Activated T-helper 1 cell treated with anti-CD3 and anti-CD28 coated beads, Interleukin-12 subunit alpha, Interleukin-12 subunit beta, Interleukin-2, Interleukin-4 antibody, amounts not matched to agents 30 ng/mL and 10 ng/mL and 1 ng/mL, durations not matched to agents 14 hours and 24 hours and 36 hours (primary cell): ENCODE results near the gene SYNM. TPM values are rescaled to one million over a fixed set of nuclear protein-coding genes. Genes with fewer than 3 reads are reported as not detected.

Source experiments
- DNase-seq: peaks from one replicate; pipeline ENCODE4 v3.0.0; 2021; ENCODE audit warnings: low spot score
- H3K27ac Mint-ChIP-seq: one replicate; pipeline ENCODE4 v1.8.0; 2021; ENCODE audit warnings: mild to moderate bottlenecking, mixed read lengths
- H3K27me3 Mint-ChIP-seq: one replicate; pipeline ENCODE4 v1.8.0; 2022; ENCODE audit warnings: mild to moderate bottlenecking, moderate library complexity, mixed read lengths; ENCODE audit not compliant: insufficient read depth
- H3K36me3 Mint-ChIP-seq: one replicate; pipeline ENCODE4 v1.8.0; 2021; ENCODE audit warnings: low read depth, mixed read lengths
- H3K4me1 Mint-ChIP-seq: one replicate; pipeline ENCODE4 v1.8.0; 2021; ENCODE audit warnings: low read depth, mixed read lengths
- H3K4me3 Mint-ChIP-seq: one replicate; pipeline ENCODE4 v1.8.0; 2021; ENCODE audit warnings: mild to moderate bottlenecking, moderate library complexity, mixed read lengths
- H3K9me3 Mint-ChIP-seq: one replicate; pipeline ENCODE4 v1.8.0; 2021; ENCODE audit warnings: mixed read lengths
- intact Hi-C: fragments of 100-400 bp; cut with micrococcal nuclease; formaldehyde crosslinking; loops from one replicate; pipeline ENCODE4 v1.15.1; 2024
- total RNA-seq: library from RNA; stranded (reverse); gene quantifications from 2 replicates; pipeline ENCODE4 v1.2.3, GENCODE V29; 2022

The SYNM gene
- total RNA-seq, 1 donor from 2014 or later = 2.2 TPM

GRCh38 chr15:99123713-99124451 is 19.0 kb downstream of the SYNM start:
- H3K36me3 Mint-ChIP-seq = no peaks in the 10 kb centered on the region
- no peaks in the 10 kb centered on the region for H3K9me3 Mint-ChIP-seq
- H3K27me3 Mint-ChIP-seq = no peaks in the 10 kb centered on the region
- H3K4me3 Mint-ChIP-seq = no peak overlapping the region
- no peak overlapping the region for H3K27ac Mint-ChIP-seq
- no peaks in the 10 kb centered on the region for H3K4me1 Mint-ChIP-seq
- no peak for DNase-seq
- intact Hi-C loops = no loop called here

GRCh38 chr15:99124641-99125040 is 19.8 kb downstream of the SYNM start:
- intact Hi-C loops = no loop called here
- Mint-ChIP-seq H3K4me1 (no peaks in the 10 kb centered on the region), H3K27ac (no peak overlapping the region), H3K4me3 (no peak overlapping the region), H3K27me3 (no peaks in the 10 kb centered on the region), H3K36me3 (peaks cover 2% of the 10 kb centered on the region), H3K9me3 (no peaks in the 10 kb centered on the region)
- DNase-seq = no peak

- no peaks in the 10 kb centered on the region for H3K9me3 Mint-ChIP-seq
- H3K27me3 Mint-ChIP-seq = no peaks in the 10 kb centered on the region
- H3K4me1 Mint-ChIP-seq = no peaks in the 10 kb centered on the region
- H3K36me3 Mint-ChIP-seq = peaks cover 4% of the 10 kb centered on the region
- H3K4me3 Mint-ChIP-seq = no peak overlapping the region
- no peak overlapping the region for H3K27ac Mint-ChIP-seq
- intact Hi-C loops = no loop called here
- DNase-seq = no peak
Observed at GRCh38 chr15:99125061-99125891, 20.4 kb downstream of the SYNM start.

- H3K36me3 Mint-ChIP-seq = peaks cover 4% of the 10 kb centered on the region
- intact Hi-C loops = no loop called here
- no peaks in the 10 kb centered on the region for H3K9me3 Mint-ChIP-seq
- no peak for DNase-seq
- no peak overlapping the region for H3K4me3 Mint-ChIP-seq
- no peaks in the 10 kb centered on the region for H3K27me3 Mint-ChIP-seq
- no peak overlapping the region for H3K27ac Mint-ChIP-seq
- H3K4me1 Mint-ChIP-seq = no peaks in the 10 kb centered on the region
Observed at GRCh38 chr15:99126131-99126588, 21.3 kb downstream of the SYNM start.

GRCh38 chr15:99126930-99127329 is 22.1 kb downstream of the SYNM start:
- Mint-ChIP-seq H3K9me3 (no peaks in the 10 kb centered on the region), H3K4me3 (no peak overlapping the region), H3K36me3 (peaks cover 4% of the 10 kb centered on the region), H3K27me3 (no peaks in the 10 kb centered on the region), H3K27ac (no peak overlapping the region), H3K4me1 (no peaks in the 10 kb centered on the region)
- no peak for DNase-seq
- intact Hi-C loops = no loop called here

- Mint-ChIP-seq H3K4me1 (no peaks in the 10 kb centered on the region), H3K27me3 (no peaks in the 10 kb centered on the region), H3K9me3 (no peaks in the 10 kb centered on the region), H3K36me3 (peaks cover 4% of the 10 kb centered on the region), H3K27ac (no peak overlapping the region), H3K4me3 (no peak overlapping the region)
- DNase-seq = no peak
- intact Hi-C loops = no loop called here
Observed at GRCh38 chr15:99127773-99128172, 22.9 kb downstream of the SYNM start.

GRCh38 chr15:99128411-99128810 is 23.5 kb downstream of the SYNM start:
- Mint-ChIP-seq H3K4me3 (no peak overlapping the region), H3K27ac (no peak overlapping the region)
- intact Hi-C loops = no loop called here

GRCh38 chr15:99129644-99130043 is 24.8 kb downstream of the SYNM start:
- H3K27ac Mint-ChIP-seq = no peak overlapping the region
- no peak for DNase-seq
- peaks cover 4% of the 10 kb centered on the region for H3K36me3 Mint-ChIP-seq
- H3K9me3 Mint-ChIP-seq = no peaks in the 10 kb centered on the region
- no peak overlapping the region for H3K4me3 Mint-ChIP-seq
- no peaks in the 10 kb centered on the region for H3K4me1 Mint-ChIP-seq
- no peaks in the 10 kb centered on the region for H3K27me3 Mint-ChIP-seq
- intact Hi-C loops = no loop called here

More at GRCh38 chr15:99128411-99128810, 23.5 kb downstream of the SYNM start:
- Mint-ChIP-seq H3K27me3 (no peaks in the 10 kb centered on the region), H3K9me3 (no peaks in the 10 kb centered on the region), H3K4me1 (no peaks in the 10 kb centered on the region), H3K36me3 (peaks cover 4% of the 10 kb centered on the region)
- DNase-seq = no peak

- H3K4me1 Mint-ChIP-seq = peaks cover 6% of the 10 kb centered on the region
- DNase-seq = no peak
- H3K9me3 Mint-ChIP-seq = no peaks in the 10 kb centered on the region
- H3K4me3 Mint-ChIP-seq = no peak overlapping the region
- H3K27me3 Mint-ChIP-seq = no peaks in the 10 kb centered on the region
- no peak overlapping the region for H3K27ac Mint-ChIP-seq
- H3K36me3 Mint-ChIP-seq = peaks cover 4% of the 10 kb centered on the region
- intact Hi-C loops = no loop called here
Observed at GRCh38 chr15:99130314-99130713, 25.4 kb downstream of the SYNM start.

GRCh38 chr15:99130765-99131440 is 26.0 kb downstream of the SYNM start:
- no peaks in the 10 kb centered on the region for H3K27me3 Mint-ChIP-seq
- H3K27ac Mint-ChIP-seq = no peak overlapping the region
- DNase-seq = no peak
- no peak overlapping the region for H3K4me3 Mint-ChIP-seq
- H3K4me1 Mint-ChIP-seq = peaks cover 10% of the 10 kb centered on the region
- H3K9me3 Mint-ChIP-seq = no peaks in the 10 kb centered on the region
- H3K36me3 Mint-ChIP-seq = peaks cover 4% of the 10 kb centered on the region
- intact Hi-C loops = no loop called here

GRCh38 chr15:99131441-99132023 is 26.7 kb downstream of the SYNM start:
- no peak for DNase-seq
- Mint-ChIP-seq H3K4me1 (peaks cover 10% of the 10 kb centered on the region), H3K27ac (no peak overlapping the region), H3K9me3 (no peaks in the 10 kb centered on the region), H3K27me3 (no peaks in the 10 kb centered on the region), H3K36me3 (peaks cover 4% of the 10 kb centered on the region), H3K4me3 (no peak overlapping the region)
- intact Hi-C loops = no loop called here

- intact Hi-C loops = no loop called here
- H3K4me1 Mint-ChIP-seq = peaks cover 10% of the 10 kb centered on the region
- DNase-seq = no peak
- peaks cover 4% of the 10 kb centered on the region for H3K36me3 Mint-ChIP-seq
- H3K9me3 Mint-ChIP-seq = no peaks in the 10 kb centered on the region
- no peaks in the 10 kb centered on the region for H3K27me3 Mint-ChIP-seq
- H3K27ac Mint-ChIP-seq = no peak overlapping the region
- H3K4me3 Mint-ChIP-seq = no peak overlapping the region
Observed at GRCh38 chr15:99132122-99132521, 27.2 kb downstream of the SYNM start.
